Measurements from ENCODE around the gene TMEM242. TPM values are rescaled to one million over a fixed set of nuclear protein-coding genes. Genes with fewer than 3 reads are reported as not detected.

TMEM242 gene
- total and polyA plus RNA-seq, 10 of the 15 experiments (the other 5 are each of a cell fraction or from before 2014, with no cell fraction given): 2.8 to 9.8 (median 5.5) TPM

DNA sequence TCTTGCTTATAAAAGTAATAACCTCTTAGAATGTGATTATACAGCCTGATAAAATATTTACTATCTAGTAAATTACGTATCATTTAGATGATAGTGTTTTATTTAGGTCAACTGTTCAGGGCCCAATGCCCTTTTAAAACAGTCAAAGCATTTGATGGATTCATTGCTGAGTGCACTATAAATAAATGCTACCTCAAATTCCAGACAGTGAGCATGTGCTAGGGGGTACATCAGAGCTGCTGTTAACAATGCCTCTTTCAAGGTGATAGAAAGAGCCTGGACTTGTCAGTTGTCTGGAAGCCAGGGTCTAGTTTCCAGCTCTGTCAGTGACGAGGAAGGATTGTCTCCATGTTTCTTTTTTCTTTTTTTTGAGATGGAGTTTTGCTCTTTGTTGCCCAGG is 7.5 kb upstream of the TMEM242 start:
- Histone ChIP-seq H3K4me2 (ENCODE audit: control insufficient read depth, insufficient read depth) (no peak overlapping the region), H3K27me3 (replicated peaks in 1 of 2; ENCODE audit: control insufficient read depth in 2 of 2, insufficient read depth in 2 of 2, low read length in 1 of 2) (peaks cover 2 to 8% of the 10 kb centered on the region in 2 experiments; a peak in 3 of 4 replicates), H3K4me3 (no peak overlapping the region), H3K27ac (ENCODE audit: control insufficient read depth, insufficient read depth) (no peak overlapping the region), H3K36me3 (ENCODE audit: control insufficient read depth in 2 of 2, insufficient read depth in 2 of 2, low read length in 1 of 2) (no peaks in the 10 kb centered on the region), H2AFZ (ENCODE audit: control insufficient read depth, low read depth, low read length) (no peak overlapping the region), H4K20me1 (ENCODE audit: control insufficient read depth, insufficient read depth) (no peaks in the 10 kb centered on the region), H3K79me2 (ENCODE audit: control insufficient read depth, insufficient read depth, low read length) (no peaks in the 10 kb centered on the region), H3K9me3 (replicated peaks; ENCODE audit: control insufficient read depth, insufficient read depth, low read length) (no peaks in the 10 kb centered on the region), H3K4me1 (ENCODE audit: control insufficient read depth, insufficient read depth, low read length) (peaks cover 9% of the 10 kb centered on the region; the same call in 1 of the 2 replicates), H3K9ac (ENCODE audit: control insufficient read depth, insufficient read depth, low read length) (no peak overlapping the region)
- BruUV-seq (replicated peaks): no TSS peak
- ChIA-PET RAD21 (ENCODE audit: unreplicated experiment) (interaction anchor here (2.0 kb wide), 1 partner anchor 16 kb away, joined by 4 read pairs; no protein-coding TSS in a partner anchor), SMC1A (ENCODE audit: uncharacterized antibody, unreplicated experiment) (interaction anchor here (0.7 to 6.4 kb wide), 2 partner anchors 10 to 14 kb away, joined by 3 to 63 read pairs; no protein-coding TSS in a partner anchor), POLR2A (no interaction called here), CTCF (interaction anchor here (1.1 to 7.6 kb wide), 4 partner anchors 10 to 266 kb away, joined by 3 to 69 read pairs (median 4); no protein-coding TSS in a partner anchor)
- no peak for TF ChIP-seq NFYB (IDR thresholded peaks at IDR 0.05; ENCODE audit: insufficient read depth, low read depth, low read length)
- no peak for TF ChIP-seq EED (IDR thresholded peaks at IDR 0.05; ENCODE audit: low read depth)
- no peak for TF ChIP-seq EZH2 (IDR thresholded peaks at IDR 0.05; ENCODE audit: borderline replicate concordance, control insufficient read depth, low read depth, low read length)
- no peak for TF ChIP-seq RELB (IDR thresholded peaks at IDR 0.05; ENCODE audit: low read depth)
- TF ChIP-seq TCF7 (IDR thresholded peaks at IDR 0.05; ENCODE audit: borderline replicate concordance): no peak
- TF ChIP-seq SMAD1 (IDR thresholded peaks at IDR 0.05; ENCODE audit: low read depth, partially characterized antibody): no peak
- TF ChIP-seq MEF2B (IDR thresholded peaks at IDR 0.05; ENCODE audit: partially characterized antibody, poor library complexity, severe bottlenecking): no peak
- no peak for TF ChIP-seq GABPA (IDR thresholded peaks at IDR 0.05; ENCODE audit: low read depth)
- no peak for TF ChIP-seq IKZF1 (conservative IDR thresholded peaks at IDR 0.05)
- in situ Hi-C loops (cut with MboI): no loop called here
- DNase-seq (ENCODE audit: low read depth, low spot score) (no peak), FAIRE-seq (no peak), ATAC-seq (no peak)
- intact Hi-C loops (cut with micrococcal nuclease; ENCODE audit: unreplicated experiment): no loop called here
- 2% methylated on average over 2 of the region's 2 CpGs for WGBS (ENCODE audit: insufficient coverage, insufficient replicate concordance, low lambda C conversion rate, missing lambda C conversion rate)
